Measurements from ENCODE around the gene JAZF1.

The JAZF1 gene

GRCh38 chr7:27970350-27970749 is 210.2 kb downstream of the JAZF1 start:
- DNase-seq (ENCODE audit: extremely low spot score) = no peak
- ChIA-PET CTCF (interaction anchor here (1.1 kb wide), 1 partner anchor 91 kb away, joined by 3 read pairs; no protein-coding TSS in a partner anchor), POLR2A (no interaction called here)
- TF ChIP-seq, protein P1, sequence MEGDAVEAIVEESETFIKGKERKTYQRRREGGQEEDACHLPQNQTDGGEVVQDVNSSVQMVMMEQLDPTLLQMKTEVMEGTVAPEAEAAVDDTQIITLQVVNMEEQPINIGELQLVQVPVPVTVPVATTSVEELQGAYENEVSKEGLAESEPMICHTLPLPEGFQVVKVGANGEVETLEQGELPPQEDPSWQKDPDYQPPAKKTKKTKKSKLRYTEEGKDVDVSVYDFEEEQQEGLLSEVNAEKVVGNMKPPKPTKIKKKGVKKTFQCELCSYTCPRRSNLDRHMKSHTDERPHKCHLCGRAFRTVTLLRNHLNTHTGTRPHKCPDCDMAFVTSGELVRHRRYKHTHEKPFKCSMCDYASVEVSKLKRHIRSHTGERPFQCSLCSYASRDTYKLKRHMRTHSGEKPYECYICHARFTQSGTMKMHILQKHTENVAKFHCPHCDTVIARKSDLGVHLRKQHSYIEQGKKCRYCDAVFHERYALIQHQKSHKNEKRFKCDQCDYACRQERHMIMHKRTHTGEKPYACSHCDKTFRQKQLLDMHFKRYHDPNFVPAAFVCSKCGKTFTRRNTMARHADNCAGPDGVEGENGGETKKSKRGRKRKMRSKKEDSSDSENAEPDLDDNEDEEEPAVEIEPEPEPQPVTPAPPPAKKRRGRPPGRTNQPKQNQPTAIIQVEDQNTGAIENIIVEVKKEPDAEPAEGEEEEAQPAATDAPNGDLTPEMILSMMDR (IDR thresholded peaks at IDR 0.05; ENCODE audit: control extremely low read depth, extremely low read depth, low read depth, missing control alignments) = no peak

DNA sequence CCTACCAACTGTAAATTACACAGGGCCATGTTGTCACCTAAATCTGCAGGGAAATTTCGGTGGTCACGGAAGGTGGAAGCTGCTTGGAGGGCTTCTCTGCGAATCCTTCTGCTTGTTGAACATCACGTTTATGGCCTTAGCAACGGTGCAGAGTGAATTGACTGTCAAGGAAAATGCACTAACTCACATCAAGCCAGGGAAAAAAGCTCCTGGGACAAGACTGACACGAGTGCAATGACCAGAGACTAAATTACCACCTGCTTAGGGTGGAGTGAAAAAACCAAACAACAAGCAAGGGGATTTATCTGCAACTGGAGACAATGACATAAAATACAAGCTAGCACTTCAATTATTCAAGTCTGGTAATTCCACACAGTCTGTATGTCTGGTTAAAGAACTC is 211.2 kb downstream of the JAZF1 start:
- CTCF ChIA-PET = no interaction called here
- POLR2A ChIA-PET = no interaction called here
- DNase-seq (ENCODE audit: extremely low spot score) = no peak
- TF ChIP-seq, protein P1 (IDR thresholded peaks at IDR 0.05; ENCODE audit: control extremely low read depth, extremely low read depth, low read depth, missing control alignments) = no peak

DNA sequence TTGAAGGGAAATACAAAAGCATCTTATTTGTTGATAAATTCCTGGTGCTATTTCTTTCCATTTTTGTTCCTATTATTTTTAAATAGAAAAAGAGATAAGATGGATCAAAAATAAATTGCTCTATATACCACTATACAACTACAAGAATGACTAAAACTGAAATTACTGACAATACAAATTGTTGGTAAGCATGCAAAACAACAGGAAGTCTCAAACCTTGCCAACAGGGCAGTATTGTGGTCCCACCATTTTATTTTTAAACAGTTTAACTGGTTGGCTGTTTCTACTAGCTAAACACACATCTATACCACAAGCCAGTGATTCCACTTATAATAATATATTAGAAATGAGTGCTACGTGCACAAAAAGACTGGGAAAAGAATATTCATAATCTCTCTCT is 213.0 kb downstream of the JAZF1 start:
- CTCF ChIA-PET = interaction anchor here (0.7 kb wide), 1 partner anchor 94 kb away, joined by 3 read pairs; no protein-coding TSS in a partner anchor
- POLR2A ChIA-PET = no interaction called here
- TF ChIP-seq, protein P1 (IDR thresholded peaks at IDR 0.05; ENCODE audit: control extremely low read depth, extremely low read depth, low read depth, missing control alignments) = no peak
- DNase-seq (ENCODE audit: extremely low spot score) = no peak

- CTCF ChIA-PET = no interaction called here
- POLR2A ChIA-PET = no interaction called here
- TF ChIP-seq, protein P1 (IDR thresholded peaks at IDR 0.05; ENCODE audit: control extremely low read depth, extremely low read depth, low read depth, missing control alignments) = no peak
- DNase-seq (ENCODE audit: extremely low spot score) = no peak
Measured at GRCh38 chr7:27966219-27966780, 214.3 kb downstream of the JAZF1 start.

- no peak for DNase-seq (ENCODE audit: extremely low spot score)
- POLR2A ChIA-PET = no interaction called here
- TF ChIP-seq, protein P1 (IDR thresholded peaks at IDR 0.05; ENCODE audit: control extremely low read depth, extremely low read depth, low read depth, missing control alignments) = no peak
- CTCF ChIA-PET = no interaction called here
Measured at GRCh38 chr7:27965650-27966049, 214.9 kb downstream of the JAZF1 start.

- TF ChIP-seq, protein P1 (IDR thresholded peaks at IDR 0.05; ENCODE audit: control extremely low read depth, extremely low read depth, low read depth, missing control alignments) = no peak
- no peak for DNase-seq (ENCODE audit: extremely low spot score)
- ChIA-PET POLR2A (no interaction called here), CTCF (no interaction called here)
Measured at GRCh38 chr7:27964820-27965219, 215.8 kb downstream of the JAZF1 start.

- no peak for DNase-seq (ENCODE audit: extremely low spot score)
- ChIA-PET POLR2A (no interaction called here), CTCF (no interaction called here)
- TF ChIP-seq, protein P1 (IDR thresholded peaks at IDR 0.05; ENCODE audit: control extremely low read depth, extremely low read depth, low read depth, missing control alignments) = no peak
Measured at GRCh38 chr7:27963056-27963455, 217.5 kb downstream of the JAZF1 start.
